Adipocyte (in vitro differentiated cells): Measurements from ENCODE around the gene FTO.
"Not testable (repeated sequence)": the region's sequence is repeated elsewhere in the genome, so short reads cannot be mapped to it uniquely, and the experiment has no call there.

Experiments
- DNase-seq: peaks from one replicate; pipeline ENCODE4 v3.0.0-alpha.2; 2015; ENCODE audit warnings: low read depth
- H3K27me3 ChIP-seq: replicated peaks from 2 replicates; pipeline ENCODE4 v1.7.0; 2013; ENCODE audit warnings: mild to moderate bottlenecking, low read length, moderate library complexity; ENCODE audit not compliant: control insufficient read depth, insufficient read depth
- H3K36me3 ChIP-seq: 2 replicates; pipeline ENCODE4 v1.7.0; 2013; ENCODE audit warnings: low read length, mild to moderate bottlenecking, moderate library complexity; ENCODE audit not compliant: control insufficient read depth, insufficient read depth, severe bottlenecking
- H3K4me1 ChIP-seq: 2 replicates; pipeline ENCODE4 v1.7.0; 2013; ENCODE audit warnings: mild to moderate bottlenecking, low read length, moderate library complexity; ENCODE audit not compliant: control insufficient read depth, insufficient read depth
- H3K4me3 ChIP-seq: 2 replicates; pipeline ENCODE4 v1.7.0; 2013; ENCODE audit warnings: mild to moderate bottlenecking, low read length, moderate library complexity
- H3K9ac ChIP-seq: 2 replicates; pipeline ENCODE4 v1.7.0; 2013; ENCODE audit warnings: mild to moderate bottlenecking, low read length, moderate library complexity
- H3K9me3 ChIP-seq: 2 replicates; pipeline ENCODE4 v1.7.0; 2013; ENCODE audit warnings: mild to moderate bottlenecking, low read length, moderate library complexity; ENCODE audit not compliant: control insufficient read depth

The FTO gene

DNA sequence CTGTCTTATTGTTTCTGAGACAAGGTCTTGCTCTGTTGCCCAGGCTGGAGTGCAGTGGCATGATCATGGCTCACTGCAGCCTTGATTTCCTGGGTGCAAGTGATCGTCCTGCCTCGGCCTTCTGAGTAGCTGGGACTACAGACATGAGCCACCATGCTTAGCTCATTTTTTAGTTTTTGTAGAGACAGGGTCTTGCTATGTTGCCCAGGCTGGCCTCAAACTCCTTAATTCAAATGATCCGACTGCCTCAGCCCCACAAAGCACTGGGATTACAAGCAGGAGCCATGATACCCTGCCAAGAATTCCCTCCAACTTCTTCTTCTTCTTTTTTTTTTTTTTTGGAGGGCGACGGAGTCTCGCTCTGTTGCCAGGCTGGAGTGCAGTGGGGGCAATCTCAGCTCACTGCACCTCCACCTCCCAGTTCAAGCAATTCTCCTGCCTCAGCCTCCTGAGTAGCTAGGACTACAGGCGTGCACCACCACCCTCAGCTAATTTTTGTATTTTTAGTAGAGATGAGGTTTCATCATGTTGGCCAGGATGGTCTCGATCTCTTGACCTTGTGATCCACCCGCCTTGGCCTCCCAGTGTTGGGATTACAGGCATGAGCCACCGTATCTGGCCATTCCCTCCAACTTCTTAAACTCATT lies 477.9 kb downstream of the FTO start:
- not testable (repeated sequence) for H3K27me3 ChIP-seq, H3K9ac ChIP-seq, H3K4me1 ChIP-seq, H3K36me3 ChIP-seq, H3K9me3 ChIP-seq, H3K4me3 ChIP-seq, DNase-seq

DNA sequence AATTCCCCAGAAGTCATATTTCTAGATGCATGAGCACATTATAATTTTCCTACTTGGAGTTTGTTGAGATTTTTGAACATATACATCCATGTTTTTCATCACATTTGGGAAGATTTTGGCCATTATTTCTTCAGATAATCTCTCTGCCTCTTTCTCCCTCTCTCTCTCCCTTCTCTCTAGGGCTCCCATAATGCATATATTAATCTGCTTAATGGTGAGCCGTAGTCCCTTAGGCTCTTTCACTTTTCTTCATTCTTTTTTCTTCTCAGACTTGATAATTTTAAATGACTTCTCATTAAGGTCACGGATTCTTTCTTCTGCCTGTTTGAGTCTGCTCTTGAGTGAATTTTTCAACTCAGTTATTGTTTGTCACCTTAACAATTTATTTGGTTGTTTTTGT lies 481.1 kb downstream of the FTO start:
- H3K4me1 ChIP-seq: no peaks in the 10 kb centered on the region
- no peaks in the 10 kb centered on the region for H3K36me3 ChIP-seq
- no peaks in the 10 kb centered on the region for H3K9me3 ChIP-seq
- H3K27me3 ChIP-seq: peaks cover 37% of the 10 kb centered on the region
- no peak for DNase-seq
- H3K4me3 ChIP-seq: no peak overlapping the region
- H3K9ac ChIP-seq: no peak overlapping the region

DNA sequence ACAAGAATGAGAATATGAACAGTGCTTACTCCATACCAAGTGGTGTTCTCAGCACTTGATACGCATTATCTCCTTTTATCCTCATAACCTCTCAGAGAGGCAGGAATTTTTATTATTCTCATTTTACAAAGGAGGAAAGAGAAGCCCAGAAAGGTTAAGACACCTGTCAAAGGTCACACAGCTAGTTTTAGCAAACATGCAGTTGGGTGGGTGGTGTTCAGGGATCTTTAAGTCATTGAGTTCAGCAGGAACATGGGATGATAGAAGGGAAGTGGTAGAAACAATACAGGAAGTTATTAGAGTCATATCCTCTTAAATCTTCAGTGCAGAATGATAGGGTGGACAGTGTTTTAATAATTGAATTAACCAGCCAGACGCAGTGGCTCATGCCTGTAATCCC lies 487.2 kb downstream of the FTO start:
- Histone ChIP-seq H3K27me3 (peaks cover 39% of the 10 kb centered on the region), H3K36me3 (no peaks in the 10 kb centered on the region), H3K4me1 (peaks cover 17% of the 10 kb centered on the region), H3K9ac (no peak overlapping the region), H3K9me3 (peaks cover 6% of the 10 kb centered on the region), H3K4me3 (no peak overlapping the region)
- DNase-seq: no peak

DNA sequence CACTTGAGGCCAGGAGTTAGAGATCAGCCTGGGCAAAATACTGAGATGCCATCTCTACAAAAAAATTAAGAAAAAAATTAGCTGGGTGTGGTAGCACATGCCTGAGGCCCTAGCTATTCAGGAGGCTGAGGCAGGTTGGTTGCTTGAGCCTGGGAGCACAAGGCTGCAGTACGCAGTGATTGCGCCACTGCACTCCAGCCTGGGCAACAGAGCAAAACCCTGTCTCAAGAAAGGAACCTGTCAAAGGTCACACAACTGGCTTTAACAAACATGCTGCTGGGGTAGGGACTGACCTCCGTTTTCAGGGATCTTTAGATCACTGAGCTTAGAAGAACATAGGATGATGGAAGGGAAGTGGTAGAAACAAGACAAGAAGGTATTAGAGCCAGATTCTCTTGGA lies 487.6 kb downstream of the FTO start:
- Histone ChIP-seq H3K9me3 (peaks cover 6% of the 10 kb centered on the region), H3K36me3 (no peaks in the 10 kb centered on the region), H3K27me3 (peaks cover 37% of the 10 kb centered on the region)

DNA sequence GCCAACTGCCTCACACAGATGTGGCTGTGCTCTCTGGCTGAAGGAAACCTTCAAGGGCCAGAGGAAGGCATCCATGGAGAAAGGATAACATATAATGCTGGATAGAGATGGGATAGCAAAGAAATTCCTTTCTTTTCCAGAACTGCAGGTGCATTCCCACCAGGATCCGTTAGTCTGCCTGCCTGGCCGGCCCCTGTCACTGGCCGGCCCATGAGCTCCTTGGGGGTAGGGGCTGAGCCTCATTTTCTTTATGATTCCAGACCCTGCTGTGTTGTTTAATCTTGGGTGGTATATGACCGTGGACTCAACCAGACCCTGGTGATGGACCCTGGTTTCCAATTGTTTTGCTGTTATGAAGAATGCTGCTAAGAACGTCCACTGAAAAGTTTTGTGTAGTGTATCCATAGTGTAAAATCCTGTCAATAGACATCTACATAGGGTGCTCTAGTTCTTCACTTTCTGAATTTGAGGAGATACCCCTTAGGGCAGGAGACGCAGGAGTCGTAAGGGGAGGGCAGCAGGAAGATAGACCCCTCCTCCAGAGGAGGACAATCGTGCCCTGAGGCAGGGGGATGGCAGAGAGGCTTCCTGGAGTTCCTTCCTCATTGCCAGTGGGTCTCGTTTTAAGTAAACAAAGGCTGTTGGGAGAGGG lies 489.2 kb downstream of the FTO start:
- peak overlapping the region; percentile 73 for H3K4me3 ChIP-seq
- peaks cover 6% of the 10 kb centered on the region for H3K9me3 ChIP-seq

More for the DNA sequence above, 487.6 kb downstream of the FTO start:
- H3K4me3 ChIP-seq: no peak overlapping the region
- peaks cover 17% of the 10 kb centered on the region for H3K4me1 ChIP-seq
- no peak for DNase-seq
- no peak overlapping the region for H3K9ac ChIP-seq

DNA sequence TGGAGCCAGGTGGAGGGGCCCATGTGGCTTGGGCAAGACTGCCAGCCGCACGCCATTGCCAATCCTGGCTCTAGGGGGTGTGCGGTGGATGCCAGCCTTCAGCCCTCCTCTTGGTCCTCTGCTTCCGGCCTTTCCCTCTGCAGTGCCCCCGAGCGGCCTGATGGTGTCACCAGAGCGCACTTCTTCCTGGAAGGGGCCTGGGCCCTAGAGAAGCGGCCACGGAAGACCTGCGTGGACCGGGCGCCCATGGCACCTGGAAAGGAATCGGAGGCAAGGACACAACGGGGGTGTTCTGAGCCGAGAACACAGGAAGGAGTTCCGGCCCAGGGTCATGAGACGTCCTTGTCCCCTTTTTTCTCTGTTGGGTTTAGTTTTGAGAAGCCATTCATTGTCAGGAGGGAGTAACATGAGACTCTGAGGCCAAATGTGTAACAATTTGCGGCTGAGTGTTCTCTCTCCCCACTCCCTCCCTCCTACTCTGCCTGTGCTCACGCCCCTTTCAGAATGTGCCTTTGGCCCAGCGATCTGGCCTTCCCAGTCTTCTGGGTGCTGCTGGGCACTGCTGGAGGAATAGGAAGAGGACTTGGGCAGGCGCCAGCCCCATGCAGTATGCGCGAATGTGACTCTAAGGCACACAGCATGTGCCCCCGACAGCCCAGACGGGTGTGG lies 489.8 kb downstream of the FTO start:
- Histone ChIP-seq H3K4me3 (peak overlapping the region; percentile 73), H3K27me3 (peaks cover 18% of the 10 kb centered on the region), H3K9ac (peak overlapping the region; percentile 75), H3K9me3 (peaks cover 6% of the 10 kb centered on the region), H3K36me3 (no peaks in the 10 kb centered on the region), H3K4me1 (peaks cover 17% of the 10 kb centered on the region)
- peak; percentile 75 for DNase-seq

More for the DNA sequence above, 489.2 kb downstream of the FTO start:
- Histone ChIP-seq H3K9ac (peak overlapping the region; percentile 75), H3K36me3 (no peaks in the 10 kb centered on the region), H3K4me1 (peaks cover 17% of the 10 kb centered on the region), H3K27me3 (peaks cover 24% of the 10 kb centered on the region)
- DNase-seq: no peak

DNA sequence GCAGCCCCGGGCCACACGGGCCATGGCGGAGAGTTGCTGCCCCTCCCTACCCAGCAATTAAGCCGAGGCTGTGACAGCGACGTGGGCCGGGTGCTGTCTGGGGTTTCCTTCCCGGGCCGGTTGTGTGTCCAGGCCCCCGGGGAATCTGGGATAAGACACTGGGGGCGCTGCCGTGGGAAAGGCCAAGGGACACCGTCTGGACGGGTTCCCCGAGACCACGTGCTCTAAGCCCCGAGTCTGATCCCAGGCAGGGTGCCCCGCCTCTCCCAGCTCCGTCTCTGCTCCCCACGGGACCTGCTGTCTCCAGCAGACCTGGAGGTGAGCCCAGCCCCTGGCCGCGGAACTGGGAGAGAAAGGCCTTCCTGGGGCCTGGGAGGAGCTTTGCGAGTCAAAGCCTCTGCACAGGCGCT lies 490.4 kb downstream of the FTO start:
- Histone ChIP-seq H3K9me3 (peaks cover 6% of the 10 kb centered on the region), H3K9ac (peak overlapping the region; percentile 75), H3K27me3 (peaks cover 12% of the 10 kb centered on the region), H3K4me1 (peaks cover 17% of the 10 kb centered on the region), H3K4me3 (peak overlapping the region; percentile 73), H3K36me3 (no peaks in the 10 kb centered on the region)
- DNase-seq: no peak

DNA sequence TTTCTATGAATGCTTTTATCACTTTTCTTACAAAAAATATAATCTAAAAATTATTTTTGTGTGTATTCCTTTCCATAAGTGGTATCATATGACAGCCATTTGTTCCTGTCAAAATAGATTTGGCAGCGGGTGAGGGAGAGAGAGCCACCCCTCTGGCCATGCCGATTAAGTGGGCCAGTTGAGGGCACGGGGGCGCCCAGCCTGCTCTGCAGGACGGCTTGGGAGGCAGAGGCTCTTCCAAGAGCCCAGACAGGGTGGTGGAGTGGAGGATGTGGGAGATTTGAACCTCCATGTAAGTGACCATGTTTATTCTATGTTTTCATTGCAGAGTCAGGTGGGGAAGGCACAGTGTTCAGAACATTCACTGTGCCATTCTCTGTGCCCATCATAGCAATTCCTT lies 493.8 kb downstream of the FTO start:
- no peaks in the 10 kb centered on the region for H3K36me3 ChIP-seq
- no peak overlapping the region for H3K9ac ChIP-seq
- H3K4me1 ChIP-seq: peaks cover 17% of the 10 kb centered on the region
- no peaks in the 10 kb centered on the region for H3K27me3 ChIP-seq
- no peaks in the 10 kb centered on the region for H3K9me3 ChIP-seq
- no peak overlapping the region for H3K4me3 ChIP-seq
- DNase-seq: no peak

DNA sequence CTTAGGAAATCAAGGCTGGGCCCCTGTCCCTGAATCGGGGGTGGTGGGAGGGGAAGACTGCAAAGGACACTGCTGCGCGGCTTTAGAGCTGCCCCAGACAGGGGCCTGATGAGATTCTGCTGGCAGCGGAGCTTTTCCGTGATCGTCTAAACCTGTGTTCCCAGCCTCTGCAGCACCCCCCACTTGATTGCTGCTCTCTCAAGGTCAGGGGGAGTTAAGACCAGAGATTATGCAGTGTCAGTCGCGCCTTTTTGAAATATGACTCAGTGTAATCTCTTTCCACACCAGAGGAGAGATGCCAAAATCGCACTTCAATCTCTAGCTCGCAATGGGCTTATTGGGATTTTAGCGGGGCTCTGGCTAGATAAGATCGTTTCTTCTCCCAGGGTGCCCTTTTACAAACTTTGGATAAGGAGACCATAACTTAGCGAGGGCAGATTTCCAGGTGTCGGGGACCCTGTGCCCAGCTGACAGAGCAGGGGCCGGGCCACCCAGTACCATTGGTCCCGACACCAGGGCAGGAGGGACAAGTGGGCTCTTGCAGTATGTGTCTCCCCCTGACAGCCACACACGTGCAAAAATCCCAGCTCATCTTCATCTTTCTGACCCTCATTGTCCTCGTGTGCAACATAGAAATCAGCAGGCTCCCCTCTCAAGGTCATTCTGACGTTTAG lies 495.7 kb downstream of the FTO start:
- DNase-seq: no peak
- no peaks in the 10 kb centered on the region for H3K9me3 ChIP-seq
- H3K27me3 ChIP-seq: peaks cover under 1% of the 10 kb centered on the region
- no peak overlapping the region for H3K4me3 ChIP-seq
- H3K9ac ChIP-seq: no peak overlapping the region
- H3K4me1 ChIP-seq: peaks cover 3% of the 10 kb centered on the region
- no peaks in the 10 kb centered on the region for H3K36me3 ChIP-seq

DNA sequence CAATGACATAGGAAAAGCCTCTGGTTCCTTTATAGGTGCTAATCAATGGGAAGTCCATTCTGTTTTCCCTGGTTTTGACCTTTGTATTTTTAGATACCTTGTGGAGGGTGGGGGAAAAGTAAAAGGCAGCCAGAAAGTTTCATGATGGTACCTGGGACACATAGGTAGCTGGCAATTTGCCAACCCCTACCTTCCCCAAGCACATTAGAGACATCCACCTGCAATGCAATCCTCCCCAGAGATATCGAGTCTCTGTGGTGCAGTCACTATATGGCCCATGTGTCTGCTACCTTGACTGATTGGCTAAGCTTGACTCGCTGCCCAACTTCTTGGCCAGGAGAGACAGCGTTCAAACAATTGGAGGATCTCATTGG lies 496.2 kb downstream of the FTO start:
- Histone ChIP-seq H3K9ac (no peak overlapping the region), H3K4me3 (no peak overlapping the region), H3K9me3 (no peaks in the 10 kb centered on the region), H3K36me3 (no peaks in the 10 kb centered on the region), H3K27me3 (peaks cover 6% of the 10 kb centered on the region), H3K4me1 (no peaks in the 10 kb centered on the region)
- no peak for DNase-seq

DNA sequence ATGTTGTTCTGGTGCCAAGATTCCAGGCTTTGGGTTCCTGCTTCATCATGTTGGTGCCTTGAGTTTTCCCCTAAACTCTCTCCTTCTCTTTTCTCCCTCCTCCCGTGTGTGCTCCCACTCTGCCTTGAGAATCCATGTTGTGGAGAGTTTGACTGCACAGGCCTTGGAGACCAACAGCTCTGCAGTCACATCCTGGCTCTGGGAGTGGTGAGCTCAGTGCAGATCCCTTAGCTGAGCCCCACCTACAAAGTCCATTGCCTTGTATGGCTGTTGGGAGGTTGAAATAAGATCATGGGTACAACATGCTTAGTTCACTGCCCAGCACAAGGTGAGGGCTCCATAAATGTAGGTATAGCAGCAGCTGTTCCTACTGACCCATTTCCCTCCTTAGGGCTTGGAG lies 496.8 kb downstream of the FTO start:
- Histone ChIP-seq H3K36me3 (no peaks in the 10 kb centered on the region), H3K9ac (no peak overlapping the region), H3K9me3 (no peaks in the 10 kb centered on the region), H3K4me3 (no peak overlapping the region), H3K4me1 (no peaks in the 10 kb centered on the region), H3K27me3 (peaks cover 11% of the 10 kb centered on the region)
- no peak for DNase-seq
